CD14-positive monocyte (primary cell): Measurements from ENCODE around the gene SLC35F3. TPM values are rescaled to one million over a fixed set of nuclear protein-coding genes. Genes with fewer than 3 reads are reported as not detected.

Experiments used
- DNase-seq, 3 donors: peaks; one replicate each; pipeline ENCODE4 v3.0.0-alpha.2; 2011 to 2022
- H2AFZ ChIP-seq: 2 replicates; pipeline ENCODE4 v1.6.0; 2012; ENCODE audit warnings: mild to moderate bottlenecking, low read depth, low read length, inconsistent platforms; ENCODE audit not compliant: insufficient read depth, poor library complexity, severe bottlenecking
- H3K27ac ChIP-seq, 2 donors: 1 replicate in 1 of 2; 2 replicates in 1 of 2; pipeline ENCODE4 v1.5.1; 2012 to 2013; ENCODE audit warnings: low read length in 2 of 2, control low read depth in 1 of 2, inconsistent platforms in 1 of 2, low read depth in 1 of 2, mild to moderate bottlenecking in 1 of 2
- H3K27me3 ChIP-seq, 2 donors: one replicate each; pipeline versions ENCODE4 v1.6.0 to v1.6.1; 2011 to 2013; ENCODE audit warnings: low read length in 2 of 2; ENCODE audit not compliant: control insufficient read depth in 2 of 2, insufficient read depth in 2 of 2
- H3K36me3 ChIP-seq, 2 donors: replicated peaks in 1 of 2; 1 replicate in 1 of 2; 2 replicates in 1 of 2; pipeline versions ENCODE4 v1.5.1 to v1.6.1; 2012 to 2013; ENCODE audit warnings: low read length in 2 of 2, control low read depth in 1 of 2, inconsistent platforms in 1 of 2, mild to moderate bottlenecking in 1 of 2; ENCODE audit not compliant: insufficient read depth in 2 of 2, control insufficient read depth in 1 of 2
- H3K4me1 ChIP-seq, 2 donors: 1 replicate in 1 of 2; 2 replicates in 1 of 2; pipeline versions ENCODE4 v1.5.1 to v1.6.1; 2012 to 2013; ENCODE audit warnings: low read length in 2 of 2, control low read depth in 1 of 2, inconsistent platforms in 1 of 2, mild to moderate bottlenecking in 1 of 2, moderate library complexity in 1 of 2; ENCODE audit not compliant: insufficient read depth in 2 of 2, control insufficient read depth in 1 of 2
- H3K4me2 ChIP-seq: replicated peaks from 2 replicates; pipeline ENCODE3; 2012; ENCODE audit warnings: low read length, moderate library complexity, mild to moderate bottlenecking; ENCODE audit not compliant: poor library complexity, severe bottlenecking; ENCODE audit errors: extremely low read depth
- H3K4me3 ChIP-seq, 3 experiments: fragments of 200-600 bp in 1 of 3; sonication (generic) in 1 of 3; replicated peaks in 1 of 3; 1 replicate in 2 of 3; 2 replicates in 1 of 3; pipeline ENCODE4 v1.5.1; 2011 to 2013; ENCODE audit warnings: low read length in 3 of 3, mild to moderate bottlenecking in 3 of 3, control low read depth in 2 of 3, low read depth in 2 of 3, inconsistent platforms in 1 of 3, moderate library complexity in 1 of 3
- H3K79me2 ChIP-seq: 2 replicates; pipeline ENCODE4 v1.6.0; 2012; ENCODE audit warnings: mild to moderate bottlenecking, control low read depth, inconsistent platforms, low read length, moderate library complexity; ENCODE audit not compliant: insufficient read depth
- H3K9ac ChIP-seq: 2 replicates; pipeline ENCODE4 v1.6.0; 2017; ENCODE audit warnings: low read length, mild to moderate bottlenecking; ENCODE audit not compliant: insufficient read depth, poor library complexity, severe bottlenecking
- H3K9me3 ChIP-seq, 2 donors: replicated peaks in 1 of 2; 1 replicate in 1 of 2; 2 replicates in 1 of 2; pipeline versions ENCODE4 v1.5.1 to v1.6.1; 2012 to 2013; ENCODE audit warnings: low read length in 2 of 2, control low read depth in 1 of 2; ENCODE audit not compliant: control insufficient read depth in 1 of 2, insufficient read depth in 1 of 2
- H4K20me1 ChIP-seq: 2 replicates; pipeline ENCODE4 v1.6.0; 2012; ENCODE audit warnings: mild to moderate bottlenecking, low read length, control low read depth, moderate library complexity; ENCODE audit not compliant: insufficient read depth
- H3K27ac Mint-ChIP-seq, 7 donors: one replicate each; pipeline ENCODE4 v1.8.0; 2020; ENCODE audit warnings: mild to moderate bottlenecking in 7 of 7, mixed read lengths in 7 of 7, moderate library complexity in 6 of 7, inconsistent platforms in 2 of 7
- H3K27me3 Mint-ChIP-seq, 3 donors: one replicate each; pipeline ENCODE4 v1.8.0; 2021 to 2022; ENCODE audit warnings: low read depth in 3 of 3, mild to moderate bottlenecking in 3 of 3, mixed read lengths in 3 of 3, moderate library complexity in 3 of 3, inconsistent platforms in 1 of 3
- H3K36me3 Mint-ChIP-seq, 2 donors: one replicate each; pipeline ENCODE4 v1.8.0; 2020; ENCODE audit warnings: mixed read lengths in 2 of 2, inconsistent platforms in 1 of 2, mild to moderate bottlenecking in 1 of 2
- H3K4me1 Mint-ChIP-seq: one replicate; pipeline ENCODE4 v1.8.0; 2020; ENCODE audit warnings: mild to moderate bottlenecking, mixed read lengths
- H3K4me3 Mint-ChIP-seq, 2 donors: one replicate each; pipeline ENCODE4 v1.8.0; 2020; ENCODE audit warnings: mild to moderate bottlenecking in 2 of 2, mixed read lengths in 2 of 2, moderate library complexity in 1 of 2
- H3K9me3 Mint-ChIP-seq, 7 donors: one replicate each; pipeline ENCODE4 v1.8.0; 2020 to 2022; ENCODE audit warnings: mixed read lengths in 7 of 7, mild to moderate bottlenecking in 6 of 7, moderate library complexity in 6 of 7, inconsistent platforms in 2 of 7
- WGBS: methylation state at CpG from one replicate; pipeline ENCODE4 v1.1.5; 2013; ENCODE audit warnings: missing lambda C conversion rate; ENCODE audit not compliant: insufficient coverage; 5-methylcytosine and 5-hydroxymethylcytosine counted together
- intact Hi-C, 2 donors: fragments of 100-400 bp; cut with micrococcal nuclease; formaldehyde crosslinking; loops; one replicate each; pipeline versions ENCODE4 v1.15.0 to v1.15.1; 2023
- polyA plus RNA-seq, 3 donors: library from polyadenylated mRNA; depleted of rRNA in 1 of 3; unstranded in 2 of 3; stranded (reverse) in 1 of 3; fragments of 300-500 nt in 2 of 3; fragments of >200 nt in 1 of 3; fragmentation: Illumina TruSeq in 2 of 3; gene quantifications; 1 replicate in 2 of 3; 2 replicates in 1 of 3; pipeline ENCODE4 v1.2.3, GENCODE V29; 2012 to 2021
- TF ChIP-seq, protein P1 (sequence below): fragments of 200-600 bp; IDR thresholded peaks from one replicate; pipeline ENCODE4 v1.8.0; 2022; ENCODE audit warnings: antibody characterized with exemption, mild to moderate bottlenecking

SLC35F3 gene
- polyA plus RNA-seq, 3 donors = 0.17 to 0.78 TPM; not detected in 1

DNA sequence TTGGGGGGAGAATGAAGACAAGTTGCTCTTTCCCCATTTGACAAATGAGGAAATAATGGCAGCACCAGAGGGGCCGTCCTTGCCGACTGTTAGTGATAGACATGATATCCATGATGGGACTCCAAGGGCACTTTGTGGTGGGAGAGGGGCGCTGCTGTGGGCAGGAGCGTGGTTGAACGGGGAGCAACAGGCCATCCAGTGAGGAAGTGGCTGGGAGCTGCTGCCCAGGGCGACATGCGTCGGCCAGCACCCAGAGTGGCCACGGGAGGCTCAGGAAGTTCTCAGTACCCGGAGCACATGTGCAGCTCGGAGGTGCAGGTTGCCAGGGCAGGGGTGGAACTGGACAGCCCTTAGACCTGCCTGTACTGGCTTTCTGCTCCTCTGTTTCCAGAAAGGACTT lies 71.0 kb downstream of the SLC35F3 start:
- Mint-ChIP-seq H3K36me3 (no peaks in the 10 kb centered on the region), H3K9me3 (peaks cover 0 to 3% (median 0%) of the 10 kb centered on the region in 7 donors), H3K4me3 (no peak overlapping the region), H3K27me3 (peaks cover 0 to 5% (median 3%) of the 10 kb centered on the region in 3 donors), H3K27ac (no peak overlapping the region), H3K4me1 (no peaks in the 10 kb centered on the region)
- Histone ChIP-seq H2AFZ (no peak overlapping the region), H3K9ac (no peak overlapping the region), H3K4me1 (no peaks in the 10 kb centered on the region), H3K36me3 (no peaks in the 10 kb centered on the region), H3K4me2 (no peak overlapping the region), H3K4me3 (no peak overlapping the region), H3K27ac (no peak overlapping the region), H4K20me1 (no peaks in the 10 kb centered on the region), H3K79me2 (no peaks in the 10 kb centered on the region), H3K27me3 (no peaks in the 10 kb centered on the region), H3K9me3 (no peaks in the 10 kb centered on the region)
- DNase-seq = no peak
- TF ChIP-seq, protein P1, sequence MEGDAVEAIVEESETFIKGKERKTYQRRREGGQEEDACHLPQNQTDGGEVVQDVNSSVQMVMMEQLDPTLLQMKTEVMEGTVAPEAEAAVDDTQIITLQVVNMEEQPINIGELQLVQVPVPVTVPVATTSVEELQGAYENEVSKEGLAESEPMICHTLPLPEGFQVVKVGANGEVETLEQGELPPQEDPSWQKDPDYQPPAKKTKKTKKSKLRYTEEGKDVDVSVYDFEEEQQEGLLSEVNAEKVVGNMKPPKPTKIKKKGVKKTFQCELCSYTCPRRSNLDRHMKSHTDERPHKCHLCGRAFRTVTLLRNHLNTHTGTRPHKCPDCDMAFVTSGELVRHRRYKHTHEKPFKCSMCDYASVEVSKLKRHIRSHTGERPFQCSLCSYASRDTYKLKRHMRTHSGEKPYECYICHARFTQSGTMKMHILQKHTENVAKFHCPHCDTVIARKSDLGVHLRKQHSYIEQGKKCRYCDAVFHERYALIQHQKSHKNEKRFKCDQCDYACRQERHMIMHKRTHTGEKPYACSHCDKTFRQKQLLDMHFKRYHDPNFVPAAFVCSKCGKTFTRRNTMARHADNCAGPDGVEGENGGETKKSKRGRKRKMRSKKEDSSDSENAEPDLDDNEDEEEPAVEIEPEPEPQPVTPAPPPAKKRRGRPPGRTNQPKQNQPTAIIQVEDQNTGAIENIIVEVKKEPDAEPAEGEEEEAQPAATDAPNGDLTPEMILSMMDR = no peak
- intact Hi-C loops = no loop called here
- 93% methylated on average over 11 of the region's 11 CpGs for WGBS

DNA sequence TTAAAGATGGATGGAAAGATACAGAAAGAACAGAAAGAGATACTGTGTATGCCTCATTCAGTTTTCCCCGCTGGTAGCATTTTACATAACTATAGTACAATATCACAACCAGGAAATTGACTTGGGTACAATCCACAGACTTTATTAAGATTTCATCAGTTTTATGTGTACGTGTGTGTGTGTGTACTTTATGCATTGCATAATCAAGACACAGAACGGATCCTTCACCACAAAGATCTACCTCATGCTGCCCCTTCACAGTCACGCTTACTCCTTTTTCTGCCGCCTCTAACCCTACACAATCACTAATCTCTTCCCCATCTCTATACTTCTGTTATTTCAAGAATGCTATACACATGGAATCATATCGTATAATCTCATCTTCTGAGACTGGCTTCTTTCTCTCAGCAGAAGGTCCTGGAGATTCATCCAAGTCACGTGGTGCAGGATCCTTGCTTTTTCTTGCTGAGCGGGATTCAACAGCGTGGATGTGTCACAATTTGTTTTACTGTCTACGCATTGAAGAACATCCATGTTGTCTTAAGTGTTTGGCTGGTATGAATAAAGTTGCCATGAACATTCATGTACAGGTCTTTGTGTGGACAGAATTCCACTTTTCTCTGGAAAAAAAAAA lies 76.7 kb downstream of the SLC35F3 start:
- TF ChIP-seq, protein P1 = no peak
- WGBS = 88% methylated on average over 6 of the region's 10 CpGs
- peaks cover 0 to 5% (median 3%) of the 10 kb centered on the region in 3 donors for H3K27me3 Mint-ChIP-seq
- no peaks in the 10 kb centered on the region for H3K79me2 ChIP-seq
- H3K4me3 Mint-ChIP-seq = no peak overlapping the region
- H3K4me3 ChIP-seq = no peak overlapping the region
- no peaks in the 10 kb centered on the region for H3K27me3 ChIP-seq
- peaks cover 0 to 2% (median 0%) of the 10 kb centered on the region in 7 donors for H3K9me3 Mint-ChIP-seq
- H3K27ac Mint-ChIP-seq = no peak overlapping the region
- H3K9ac ChIP-seq = no peak overlapping the region
- no peaks in the 10 kb centered on the region for H3K9me3 ChIP-seq
- H3K4me2 ChIP-seq = no peak overlapping the region
- intact Hi-C loops = no loop called here
- H3K36me3 ChIP-seq = no peaks in the 10 kb centered on the region
- H4K20me1 ChIP-seq = no peaks in the 10 kb centered on the region
- no peak overlapping the region for H2AFZ ChIP-seq
- H3K27ac ChIP-seq = no peak overlapping the region
- no peak for DNase-seq
- no peaks in the 10 kb centered on the region for H3K4me1 ChIP-seq
- no peaks in the 10 kb centered on the region for H3K4me1 Mint-ChIP-seq
- no peaks in the 10 kb centered on the region for H3K36me3 Mint-ChIP-seq
